ENCODE data around the gene FXYD5.
"Not testable (repeated sequence)": the region's sequence is repeated elsewhere in the genome, so short reads cannot be mapped to it uniquely, and the experiment has no call there.

FXYD5 gene

GRCh38 chr19:35138305-35138892, 16.1 kb upstream of the FXYD5 start, which contains the start of gene FXYD1:
TSS of gene FXYD1 (plus strand) at chr19:35138824. CDS start at chr19:35140080, 1,256 bp downstream.
- ATAC-seq (no peak), DNase-seq (no peak)

GRCh38 chr19:35140207-35140961, 14.2 kb upstream of the FXYD5 start:
- ATAC-seq (no peak), DNase-seq (no peak)

- ATAC-seq (peak; percentile 87), DNase-seq (peak; percentile 98)
Observed at GRCh38 chr19:35140962-35141836, 13.3 kb upstream of the FXYD5 start.

- peak; percentile 0 for ATAC-seq
- DNase-seq, result peak; percentile 27
Observed at GRCh38 chr19:35141837-35142605, 12.5 kb upstream of the FXYD5 start.

GRCh38 chr19:35142606-35143230, 11.8 kb upstream of the FXYD5 start:
- peak; percentile 79 for DNase-seq
- ATAC-seq, result no peak

- DNase-seq, result peak; percentile 28
- ATAC-seq, result no peak
Observed at GRCh38 chr19:35143231-35143715, 11.3 kb upstream of the FXYD5 start, which contains the start of gene FXYD7. TSS of gene FXYD7 (plus strand) at chr19:35143255. CDS start at chr19:35143334, 79 bp downstream.

- no peak for DNase-seq
- no peak for ATAC-seq
Observed at GRCh38 chr19:35143818-35144217, 10.7 kb upstream of the FXYD5 start.

- DNase-seq (no peak), ATAC-seq (no peak)
Observed at GRCh38 chr19:35144259-35144599, 10.3 kb upstream of the FXYD5 start.

GRCh38 chr19:35144600-35145436, 9.7 kb upstream of the FXYD5 start:
- DNase-seq (no peak), ATAC-seq (no peak)

GRCh38 chr19:35146746-35147459, 7.6 kb upstream of the FXYD5 start:
- ATAC-seq, result no peak
- DNase-seq, result no peak

GRCh38 chr19:35149463-35149862, 5.1 kb upstream of the FXYD5 start:
- no peak for ATAC-seq

GRCh38 chr19:35150445-35150844, 4.1 kb upstream of the FXYD5 start:
- DNase-seq (no peak), ATAC-seq (no peak)

More at GRCh38 chr19:35149463-35149862, 5.1 kb upstream of the FXYD5 start:
- DNase-seq, result no peak

GRCh38 chr19:35151273-35152065, 3.1 kb upstream of the FXYD5 start:
- ATAC-seq (no peak), DNase-seq (no peak)

GRCh38 chr19:35153129-35153522, 1.4 kb upstream of the FXYD5 start:
- DNase-seq, ATAC-seq: not testable (repeated sequence)

- DNase-seq (peak; percentile 84), ATAC-seq (peak; percentile 36)
Observed at GRCh38 chr19:35153701-35154524, 622 bp upstream of the FXYD5 start.

GRCh38 chr19:35155441-35155840, 906 bp downstream of the FXYD5 start:
- ATAC-seq, result peak; percentile 30
- peak; percentile 50 for DNase-seq

- no peak for DNase-seq
- no peak for ATAC-seq
Observed at GRCh38 chr19:35155981-35156672, 1.6 kb downstream of the FXYD5 start.
